Right atrium auricular region (tissue), 2 donors: Measurements from ENCODE around the gene CS. TPM values are rescaled to one million over a fixed set of nuclear protein-coding genes. Genes with fewer than 3 reads are reported as not detected.

Experiments used
- DNase-seq: peaks from one replicate; pipeline ENCODE4 v3.0.0-alpha.2; 2019; ENCODE audit warnings: low spot score
- H3K27ac ChIP-seq, 2 donors: fragments of 200-600 bp; sonication (generic); 1 replicate in 1 of 2; 2 replicates in 1 of 2; pipeline ENCODE4 v1.5.1; 2016 to 2019
- H3K27me3 ChIP-seq, 2 donors: fragments of 200-600 bp; sonication (generic); one replicate each; pipeline versions ENCODE4 v1.5.1 to v1.6.0; 2017 to 2019
- H3K36me3 ChIP-seq: fragments of 200-600 bp; sonication (generic); one replicate; pipeline ENCODE4 v1.5.1; 2016
- H3K4me1 ChIP-seq, 2 donors: fragments of 200-600 bp; sonication (generic); one replicate each; pipeline versions ENCODE4 v1.5.1 to v1.6.0; 2017 to 2019
- H3K4me3 ChIP-seq, 2 donors: fragments of 200-600 bp; sonication (generic); 1 replicate in 1 of 2; 2 replicates in 1 of 2; pipeline ENCODE4 v1.5.1; 2017 to 2019; ENCODE audit warnings: mild to moderate bottlenecking in 1 of 2, moderate library complexity in 1 of 2
- H3K9me3 ChIP-seq, 2 donors: fragments of 200-600 bp; sonication (generic); one replicate each; pipeline ENCODE4 v1.5.1; 2019
- total RNA-seq, 2 donors: library from RNA; depleted of rRNA; stranded (reverse); fragments of >200 nt; gene quantifications; one replicate each; pipeline ENCODE4 v1.1.0, GENCODE V29; 2016
- TF ChIP-seq, protein P1 (sequence below), 2 donors: fragments of 200-600 bp; sonication (generic); IDR thresholded peaks; one replicate each; pipeline ENCODE4 v1.5.1; 2019; ENCODE audit warnings: antibody characterized with exemption in 2 of 2

Gene CS
- total RNA-seq, 2 donors from 2014 or later = 236 to 513 TPM

DNA sequence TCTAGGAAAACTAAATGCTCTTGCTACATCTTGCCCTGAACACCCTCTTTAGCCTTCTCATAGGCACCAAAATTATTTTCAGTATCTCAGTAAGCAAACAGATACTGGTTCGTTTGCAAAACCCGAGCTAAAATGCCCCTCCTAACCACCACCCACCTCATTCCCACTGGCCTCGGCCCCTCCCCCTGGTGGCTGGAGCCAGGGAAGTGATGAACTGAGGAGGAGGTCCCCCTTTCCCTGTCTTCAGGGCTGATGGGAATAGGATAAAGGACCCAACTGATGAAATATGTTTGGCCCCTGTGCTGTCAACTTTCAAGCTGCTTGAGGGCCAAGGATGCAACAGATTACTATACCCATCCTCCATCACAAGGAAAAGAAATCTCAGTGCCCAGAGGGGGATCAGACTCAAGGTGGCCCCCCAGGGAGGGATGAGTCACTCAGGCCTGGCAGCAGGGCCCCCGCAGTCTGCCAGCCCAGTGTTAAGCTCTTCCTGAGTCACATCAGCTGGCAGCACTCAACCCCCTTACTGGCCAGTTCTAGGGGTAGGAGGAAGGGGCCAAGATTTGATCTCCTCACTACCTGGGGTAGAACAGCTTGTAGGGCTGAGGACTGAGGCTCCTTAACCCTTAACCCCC lies 43.7 kb downstream of the CS start:
- no peak for DNase-seq
- H3K27me3 ChIP-seq = no peaks in the 10 kb centered on the region
- H3K4me1 ChIP-seq = peaks cover 0 to 22% of the 10 kb centered on the region in 2 donors
- H3K36me3 ChIP-seq = peaks cover 54% of the 10 kb centered on the region
- H3K27ac ChIP-seq = no peak overlapping the region
- TF ChIP-seq, protein P1, sequence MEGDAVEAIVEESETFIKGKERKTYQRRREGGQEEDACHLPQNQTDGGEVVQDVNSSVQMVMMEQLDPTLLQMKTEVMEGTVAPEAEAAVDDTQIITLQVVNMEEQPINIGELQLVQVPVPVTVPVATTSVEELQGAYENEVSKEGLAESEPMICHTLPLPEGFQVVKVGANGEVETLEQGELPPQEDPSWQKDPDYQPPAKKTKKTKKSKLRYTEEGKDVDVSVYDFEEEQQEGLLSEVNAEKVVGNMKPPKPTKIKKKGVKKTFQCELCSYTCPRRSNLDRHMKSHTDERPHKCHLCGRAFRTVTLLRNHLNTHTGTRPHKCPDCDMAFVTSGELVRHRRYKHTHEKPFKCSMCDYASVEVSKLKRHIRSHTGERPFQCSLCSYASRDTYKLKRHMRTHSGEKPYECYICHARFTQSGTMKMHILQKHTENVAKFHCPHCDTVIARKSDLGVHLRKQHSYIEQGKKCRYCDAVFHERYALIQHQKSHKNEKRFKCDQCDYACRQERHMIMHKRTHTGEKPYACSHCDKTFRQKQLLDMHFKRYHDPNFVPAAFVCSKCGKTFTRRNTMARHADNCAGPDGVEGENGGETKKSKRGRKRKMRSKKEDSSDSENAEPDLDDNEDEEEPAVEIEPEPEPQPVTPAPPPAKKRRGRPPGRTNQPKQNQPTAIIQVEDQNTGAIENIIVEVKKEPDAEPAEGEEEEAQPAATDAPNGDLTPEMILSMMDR (IDR thresholded peaks at IDR 0.05) = no peak
- H3K4me3 ChIP-seq = peak overlapping the region in 1 of 2 donors; percentile 95
- no peaks in the 10 kb centered on the region for H3K9me3 ChIP-seq

DNA sequence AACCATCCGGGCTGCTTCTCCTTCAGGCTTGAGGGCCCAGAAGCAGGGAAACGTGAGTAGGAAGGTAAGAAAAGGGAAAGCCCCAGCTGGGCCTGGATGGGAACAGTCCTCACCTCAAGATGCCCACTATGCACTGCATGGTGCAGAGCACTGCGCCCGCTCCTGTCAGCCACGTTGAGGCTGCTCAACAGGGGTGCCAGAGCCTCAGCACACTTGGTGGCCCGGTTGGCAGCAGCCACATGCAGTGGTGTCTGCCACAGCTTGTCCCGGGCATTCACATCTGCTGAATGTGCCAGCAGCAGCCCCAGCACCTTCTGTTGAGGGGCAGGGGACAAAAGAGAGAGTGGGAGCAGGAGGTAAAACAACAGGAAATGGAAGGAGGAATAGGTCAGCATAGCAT lies 44.5 kb downstream of the CS start:
- H3K4me1 ChIP-seq = peaks cover 0 to 22% of the 10 kb centered on the region in 2 donors
- DNase-seq = no peak
- H3K27ac ChIP-seq = no peak overlapping the region
- TF ChIP-seq, protein P1 (IDR thresholded peaks at IDR 0.05) = no peak
- H3K9me3 ChIP-seq = no peaks in the 10 kb centered on the region
- peaks cover 61% of the 10 kb centered on the region for H3K36me3 ChIP-seq
- H3K27me3 ChIP-seq = no peaks in the 10 kb centered on the region
- no peak overlapping the region for H3K4me3 ChIP-seq

DNA sequence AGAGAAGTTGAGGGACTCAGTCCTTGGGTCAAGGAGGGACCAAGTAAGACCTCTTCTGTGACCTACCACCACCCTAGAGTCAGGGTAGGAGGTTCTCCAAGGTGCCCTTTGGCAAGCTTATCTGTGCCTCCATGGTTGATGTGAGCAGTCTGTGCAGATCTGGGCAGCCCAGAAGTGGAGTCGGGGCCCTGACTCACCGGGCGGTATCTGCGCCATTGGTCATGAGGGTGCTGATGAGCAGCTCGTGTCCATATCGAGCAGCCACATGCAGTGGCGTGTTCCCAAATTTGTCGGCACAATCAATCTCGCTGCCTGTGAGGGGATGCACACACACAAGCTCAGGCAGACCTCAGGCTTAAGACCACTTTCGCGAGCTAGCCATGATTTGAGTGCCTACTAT lies 47.0 kb downstream of the CS start:
- peaks cover 0 to 17% of the 10 kb centered on the region in 2 donors for H3K4me1 ChIP-seq
- TF ChIP-seq, protein P1 (IDR thresholded peaks at IDR 0.05) = no peak
- peaks cover 87% of the 10 kb centered on the region for H3K36me3 ChIP-seq
- no peak overlapping the region for H3K4me3 ChIP-seq
- H3K9me3 ChIP-seq = no peaks in the 10 kb centered on the region
- H3K27ac ChIP-seq = no peak overlapping the region
- no peak for DNase-seq
- no peaks in the 10 kb centered on the region for H3K27me3 ChIP-seq

DNA sequence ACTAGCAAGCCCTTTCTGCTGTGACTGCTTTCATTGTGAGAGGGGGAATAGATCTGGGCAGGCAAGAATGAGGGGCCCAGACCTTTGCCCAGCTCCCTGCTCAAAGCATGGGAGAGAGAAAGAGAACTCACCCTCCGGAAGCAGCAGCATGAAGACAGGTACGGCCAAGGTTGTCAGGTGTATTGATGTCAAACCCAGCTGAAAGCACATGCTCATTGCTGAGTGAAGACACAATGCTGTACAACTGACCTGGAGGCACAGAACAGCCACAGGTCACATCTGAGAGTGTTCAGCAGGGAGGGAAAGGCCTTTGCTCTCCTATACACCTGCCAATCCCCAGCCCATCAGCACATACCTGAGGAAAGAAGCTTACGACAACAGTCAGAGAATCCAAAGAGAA lies 47.5 kb downstream of the CS start:
- TF ChIP-seq, protein P1 (IDR thresholded peaks at IDR 0.05) = no peak
- peaks cover 92% of the 10 kb centered on the region for H3K36me3 ChIP-seq
- no peak overlapping the region for H3K27ac ChIP-seq
- no peaks in the 10 kb centered on the region for H3K9me3 ChIP-seq
- no peaks in the 10 kb centered on the region for H3K27me3 ChIP-seq
- H3K4me1 ChIP-seq = peaks cover 0 to 17% of the 10 kb centered on the region in 2 donors
- H3K4me3 ChIP-seq = no peak overlapping the region
- DNase-seq = no peak

DNA sequence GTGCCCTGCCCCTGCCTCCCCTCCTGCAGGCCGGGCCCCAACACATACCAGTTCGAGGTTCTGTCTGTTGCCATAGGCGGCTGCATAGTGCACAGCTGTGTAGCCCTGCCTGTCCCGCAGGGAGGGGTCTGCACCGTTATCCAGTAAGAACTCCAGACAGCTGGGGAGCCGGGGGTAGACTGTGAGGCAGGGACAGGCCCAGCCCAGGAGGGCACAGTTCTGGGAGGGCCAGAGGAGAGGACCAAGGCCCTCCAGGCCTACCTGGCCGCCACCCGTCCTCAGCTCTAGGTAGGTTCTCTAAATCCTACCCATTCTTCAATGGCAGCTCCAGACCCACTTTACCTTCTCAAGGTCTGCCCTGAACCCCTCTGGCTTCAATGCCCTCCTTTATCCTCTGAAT lies 51.4 kb downstream of the CS start:
- H3K27ac ChIP-seq = no peak overlapping the region
- H3K27me3 ChIP-seq = no peaks in the 10 kb centered on the region
- H3K4me3 ChIP-seq = no peak overlapping the region
- H3K4me1 ChIP-seq = peaks cover 0 to 8% of the 10 kb centered on the region in 2 donors
- H3K36me3 ChIP-seq = peaks cover 99% of the 10 kb centered on the region
- TF ChIP-seq, protein P1 (IDR thresholded peaks at IDR 0.05) = no peak
- no peaks in the 10 kb centered on the region for H3K9me3 ChIP-seq
- DNase-seq = no peak

DNA sequence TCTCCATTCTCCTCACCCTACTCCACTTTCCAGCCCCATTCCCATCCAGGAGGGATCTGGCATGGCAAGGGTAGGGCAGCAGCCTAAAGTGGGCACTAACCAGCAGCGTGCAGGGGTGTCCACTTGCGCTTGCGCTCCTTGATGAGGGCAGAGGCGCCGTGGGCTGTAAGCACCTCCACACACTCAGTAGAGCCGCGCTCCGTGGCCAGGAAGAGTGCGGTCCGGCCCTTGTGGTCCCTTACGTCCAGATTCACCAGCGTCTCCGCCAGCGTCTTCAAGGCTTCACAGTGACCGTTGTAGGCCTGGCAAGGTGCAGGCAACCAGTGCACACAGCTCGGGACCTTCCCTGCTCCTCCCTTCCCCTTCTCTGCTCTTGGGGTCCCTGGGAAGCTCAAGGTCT lies 52.2 kb downstream of the CS start:
- H3K4me3 ChIP-seq = no peak overlapping the region
- no peak for DNase-seq
- peaks cover 99% of the 10 kb centered on the region for H3K36me3 ChIP-seq
- H3K27ac ChIP-seq = no peak overlapping the region
- TF ChIP-seq, protein P1 (IDR thresholded peaks at IDR 0.05) = no peak
- no peaks in the 10 kb centered on the region for H3K9me3 ChIP-seq
- no peaks in the 10 kb centered on the region for H3K27me3 ChIP-seq
- H3K4me1 ChIP-seq = peaks cover 0 to 9% of the 10 kb centered on the region in 2 donors
